BLaER1 treated with 17β-estradiol and CSF1 and Interleukin-3, amounts not matched to agents 10 nM and 100 nM (cell line): Measurements from ENCODE around the gene ERCC8.

ENCODE experiments used
- H3K27ac ChIP-seq, 11 experiments: shearing (Covaris generic); formaldehyde crosslinking; 2 replicates each; pipeline ENCODE4 v1.8.1; 2022
- H3K27me3 ChIP-seq, 11 experiments: shearing (Covaris generic); formaldehyde crosslinking; 2 replicates each; pipeline ENCODE4 v1.8.1; 2022
- H3K36me3 ChIP-seq, 11 experiments: shearing (Covaris generic); formaldehyde crosslinking; 2 replicates each; pipeline ENCODE4 v1.8.1; 2022
- H3K4me1 ChIP-seq, 10 experiments: shearing (Covaris generic); formaldehyde crosslinking; 2 replicates each; pipeline ENCODE4 v1.8.1; 2022
- H3K4me2 ChIP-seq, 11 experiments: shearing (Covaris generic); formaldehyde crosslinking; 2 replicates each; pipeline ENCODE4 v1.8.1; 2022
- H3K4me3 ChIP-seq, 10 experiments: shearing (Covaris generic); formaldehyde crosslinking; 2 replicates each; pipeline ENCODE4 v1.8.1; 2022
- H3K9ac ChIP-seq, 11 experiments: shearing (Covaris generic); formaldehyde crosslinking; 2 replicates each; pipeline ENCODE4 v1.8.1; 2022
- H3K9me3 ChIP-seq, 11 experiments: shearing (Covaris generic); formaldehyde crosslinking; replicated peaks in 1 of 11; 2 replicates each; pipeline ENCODE4 v1.8.1; 2022
- H4K20me1 ChIP-seq, 11 experiments: shearing (Covaris generic); formaldehyde crosslinking; 2 replicates each; pipeline ENCODE4 v1.8.1; 2022
- Cebpa-rat ChIP-seq, 11 experiments: shearing (Covaris generic); IDR thresholded peaks; 2 replicates each; pipeline ENCODE4 v1.8.1; 2022

The ERCC8 gene

GRCh38 chr5:60856066-60856465 lies 88.8 kb downstream of the ERCC8 start:
- no peaks in the 10 kb centered on the region for H3K36me3 ChIP-seq
- H3K4me3 ChIP-seq: no peak overlapping the region
- H3K4me2 ChIP-seq: peak overlapping the region in 1 of 11 experiments; percentile 14; a peak in 2 of 22 replicates
- no peak for TF ChIP-seq Cebpa-rat (IDR thresholded peaks at IDR 0.05)
- H3K9me3 ChIP-seq: no peaks in the 10 kb centered on the region; a peak in 1 of 22 replicates
- no peak overlapping the region for H3K27ac ChIP-seq
- peaks cover 0 to 9% (median 0%) of the 10 kb centered on the region in 10 experiments; a peak in 3 of 20 replicates for H3K4me1 ChIP-seq
- no peaks in the 10 kb centered on the region for H4K20me1 ChIP-seq
- no peak overlapping the region for H3K9ac ChIP-seq
- no peaks in the 10 kb centered on the region for H3K27me3 ChIP-seq

DNA sequence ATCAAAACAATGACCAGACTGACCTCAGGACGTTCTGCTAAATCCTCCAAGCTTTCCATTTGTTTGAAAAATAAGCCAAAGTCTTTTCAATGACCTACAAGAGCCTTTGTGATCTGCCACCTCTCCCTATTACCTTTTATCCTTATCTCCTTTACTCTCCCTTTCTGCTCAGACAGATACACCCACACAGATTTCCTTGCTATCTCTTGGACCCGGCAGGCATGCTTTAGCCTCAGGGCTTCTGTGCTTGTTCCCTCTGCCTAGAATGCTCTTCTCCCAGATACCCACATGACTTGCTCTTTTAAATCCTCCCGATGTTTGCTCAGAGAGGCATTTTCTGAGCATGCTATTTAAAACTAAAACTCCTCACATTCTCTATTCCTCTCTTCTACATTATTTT lies 91.9 kb downstream of the ERCC8 start:
- Histone ChIP-seq H3K36me3 (no peaks in the 10 kb centered on the region), H3K27me3 (no peaks in the 10 kb centered on the region), H3K4me3 (no peak overlapping the region), H3K4me2 (no peak overlapping the region), H3K4me1 (peaks cover 0 to 9% (median 0%) of the 10 kb centered on the region in 10 experiments; a peak in 3 of 20 replicates), H3K27ac (no peak overlapping the region), H4K20me1 (no peaks in the 10 kb centered on the region), H3K9me3 (no peaks in the 10 kb centered on the region; a peak in 1 of 22 replicates), H3K9ac (no peak overlapping the region)
- no peak for TF ChIP-seq Cebpa-rat (IDR thresholded peaks at IDR 0.05)

GRCh38 chr5:60852317-60852716 lies 92.6 kb downstream of the ERCC8 start:
- Histone ChIP-seq H3K27ac (no peak overlapping the region), H3K4me1 (peaks cover 0 to 9% (median 0%) of the 10 kb centered on the region in 10 experiments; a peak in 3 of 20 replicates), H4K20me1 (no peaks in the 10 kb centered on the region), H3K4me2 (no peak overlapping the region), H3K9ac (no peak overlapping the region), H3K4me3 (no peak overlapping the region), H3K36me3 (no peaks in the 10 kb centered on the region), H3K9me3 (no peaks in the 10 kb centered on the region), H3K27me3 (no peaks in the 10 kb centered on the region)
- TF ChIP-seq Cebpa-rat (IDR thresholded peaks at IDR 0.05): no peak

GRCh38 chr5:60851626-60852025 lies 93.2 kb downstream of the ERCC8 start:
- Histone ChIP-seq H4K20me1 (no peaks in the 10 kb centered on the region), H3K4me1 (peaks cover 0 to 9% (median 0%) of the 10 kb centered on the region in 10 experiments; a peak in 3 of 20 replicates), H3K27ac (no peak overlapping the region), H3K4me3 (no peak overlapping the region), H3K9ac (no peak overlapping the region), H3K36me3 (no peaks in the 10 kb centered on the region), H3K9me3 (no peaks in the 10 kb centered on the region), H3K4me2 (no peak overlapping the region), H3K27me3 (no peaks in the 10 kb centered on the region)
- TF ChIP-seq Cebpa-rat (IDR thresholded peaks at IDR 0.05): no peak

DNA sequence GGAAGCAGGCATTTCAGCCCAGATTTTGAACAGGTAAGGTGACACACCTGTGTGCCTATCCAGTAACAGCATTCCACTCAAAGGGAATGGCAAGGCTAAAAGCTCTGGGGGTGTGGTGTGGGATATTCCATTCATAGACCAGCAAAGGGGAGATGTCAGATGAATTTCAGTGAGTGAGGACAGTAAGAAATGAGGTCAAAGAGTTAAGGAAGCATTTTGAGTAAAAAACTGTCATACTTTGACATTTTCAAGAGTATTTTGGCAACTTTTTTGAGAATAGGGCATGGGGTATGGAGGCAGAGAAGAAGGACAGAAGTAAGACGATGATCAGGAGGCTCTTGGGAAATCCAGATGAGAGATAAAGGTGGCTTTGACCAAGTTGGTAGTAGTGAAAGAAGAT lies 98.6 kb downstream of the ERCC8 start:
- Histone ChIP-seq H3K9ac (no peak overlapping the region), H3K4me1 (peaks cover 0 to 13% (median 10%) of the 10 kb centered on the region in 10 experiments; a peak in 11 of 20 replicates), H3K27ac (no peak overlapping the region), H3K36me3 (no peaks in the 10 kb centered on the region), H3K9me3 (no peaks in the 10 kb centered on the region), H3K4me2 (no peak overlapping the region), H3K4me3 (no peak overlapping the region), H4K20me1 (peaks cover 0 to 15% (median 4%) of the 10 kb centered on the region in 11 experiments; a peak in 7 of 22 replicates), H3K27me3 (peaks cover 33 to 45% (median 40%) of the 10 kb centered on the region in 11 experiments)
- no peak for TF ChIP-seq Cebpa-rat (IDR thresholded peaks at IDR 0.05)

- TF ChIP-seq Cebpa-rat (IDR thresholded peaks at IDR 0.05): no peak
Observed at GRCh38 chr5:60843936-60844905, 100.6 kb downstream of the ERCC8 start, which contains the start of gene ELOVL7. TSS of gene ELOVL7 (minus strand) at chr5:60844269. CDS start at chr5:60787397, 56,872 bp downstream.

GRCh38 chr5:60843386-60843935 lies 101.4 kb downstream of the ERCC8 start:
- Histone ChIP-seq H3K4me2 (peak overlapping the region; percentile 91 to 99 (median 97)), H3K36me3 (no peaks in the 10 kb centered on the region), H3K9me3 (no peaks in the 10 kb centered on the region), H3K9ac (peak overlapping the region; percentile 48 to 75 (median 66); a peak in 21 of 22 replicates), H4K20me1 (peaks cover 0 to 21% (median 4%) of the 10 kb centered on the region in 11 experiments; a peak in 8 of 22 replicates), H3K27ac (no peak overlapping the region), H3K27me3 (peaks cover 33 to 46% (median 40%) of the 10 kb centered on the region in 11 experiments), H3K4me3 (peak overlapping the region; percentile 67 to 82 (median 74)), H3K4me1 (peaks cover 0 to 13% (median 10%) of the 10 kb centered on the region in 10 experiments; a peak in 11 of 20 replicates)
- TF ChIP-seq Cebpa-rat (IDR thresholded peaks at IDR 0.05): no peak

More at GRCh38 chr5:60843936-60844905, 100.6 kb downstream of the ERCC8 start, which contains the start of gene ELOVL7:
- peak within 1 kb of the TSS; percentile 67 to 82 (median 74) for H3K4me3 ChIP-seq
- H3K9me3 ChIP-seq: no peaks in the 10 kb centered on the region
- H3K4me1 ChIP-seq: peaks cover 0 to 13% (median 10%) of the 10 kb centered on the region in 10 experiments; a peak in 11 of 20 replicates
- no peak within 1 kb of the TSS for H3K27ac ChIP-seq
- peak within 1 kb of the TSS; percentile 48 to 75 (median 66); a peak in 21 of 22 replicates for H3K9ac ChIP-seq
- peaks cover 33 to 46% (median 40%) of the 10 kb centered on the region in 11 experiments for H3K27me3 ChIP-seq
- H3K36me3 ChIP-seq: no peaks in the 10 kb centered on the region
- peaks cover 0 to 21% (median 4%) of the 10 kb centered on the region in 11 experiments; a peak in 8 of 22 replicates for H4K20me1 ChIP-seq
- peak within 1 kb of the TSS; percentile 91 to 99 (median 97) for H3K4me2 ChIP-seq

DNA sequence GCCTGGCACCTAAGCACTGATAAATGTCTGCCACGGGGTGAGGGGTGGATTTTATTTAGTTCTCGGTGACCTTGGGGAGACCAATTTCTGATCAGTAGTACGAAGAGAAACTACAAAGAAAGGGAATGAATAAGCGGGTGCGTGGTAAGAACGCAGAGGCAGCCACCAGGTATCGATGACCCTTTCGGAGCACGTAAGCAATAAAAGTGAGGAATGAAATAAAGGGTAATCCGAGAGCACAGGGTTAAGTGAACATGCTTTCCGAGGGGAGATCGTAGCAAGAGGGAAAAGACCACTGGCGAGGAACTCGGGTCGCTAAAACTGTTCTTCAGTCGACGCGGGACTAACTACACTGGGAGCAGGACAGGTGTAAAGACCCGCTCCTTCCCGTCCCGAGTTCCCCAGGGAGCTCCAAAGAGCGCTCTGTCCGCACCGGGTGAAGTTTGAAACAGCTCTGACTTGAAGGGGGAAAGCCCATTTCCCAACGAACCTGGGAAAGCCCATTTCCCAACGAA lies 101.9 kb downstream of the ERCC8 start:
- H3K27me3 ChIP-seq: peaks cover 33 to 46% (median 40%) of the 10 kb centered on the region in 11 experiments
- H3K4me2 ChIP-seq: peak overlapping the region; percentile 91 to 99 (median 97)
- peaks cover 0 to 13% (median 10%) of the 10 kb centered on the region in 10 experiments; a peak in 11 of 20 replicates for H3K4me1 ChIP-seq
- no peak for TF ChIP-seq Cebpa-rat (IDR thresholded peaks at IDR 0.05)
- H3K36me3 ChIP-seq: no peaks in the 10 kb centered on the region
- H4K20me1 ChIP-seq: peaks cover 0 to 21% (median 4%) of the 10 kb centered on the region in 11 experiments; a peak in 8 of 22 replicates
- H3K4me3 ChIP-seq: peak overlapping the region in 9 of 10 experiments; percentile 67 to 82 (median 74); a peak in 13 of 20 replicates
- no peak overlapping the region for H3K27ac ChIP-seq
- no peak overlapping the region for H3K9ac ChIP-seq
- H3K9me3 ChIP-seq: no peaks in the 10 kb centered on the region
